ENCODE measurements around the gene SMYD2.

DNA sequence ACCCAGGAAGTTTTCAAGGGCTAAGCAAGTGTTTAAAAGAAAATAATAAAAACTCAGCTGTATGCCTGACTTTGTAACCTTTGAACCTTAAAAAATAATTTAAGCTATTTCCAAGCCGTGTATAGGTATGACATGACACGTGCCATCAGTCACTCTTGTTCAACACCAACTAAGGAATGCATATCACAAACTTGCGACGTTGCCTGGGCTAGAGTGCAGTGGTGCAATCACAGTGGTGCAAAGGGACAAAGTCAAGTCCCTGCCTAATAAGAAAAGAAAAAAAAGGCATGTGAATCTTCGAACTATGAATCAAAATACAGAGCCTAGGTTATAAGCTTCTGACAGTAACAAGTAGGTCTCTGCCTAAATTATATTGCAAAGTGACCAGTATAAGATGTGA lies 79.2 kb downstream of the SMYD2 start:
- no peak for TF ChIP-seq RELA (CRISPR knock-in tag; IDR thresholded peaks at IDR 0.05; ENCODE audit: borderline replicate concordance)
- no peak for TF ChIP-seq FOXP1 (CRISPR knock-in tag; IDR thresholded peaks at IDR 0.05; ENCODE audit: borderline replicate concordance)
- TF ChIP-seq, protein P1, sequence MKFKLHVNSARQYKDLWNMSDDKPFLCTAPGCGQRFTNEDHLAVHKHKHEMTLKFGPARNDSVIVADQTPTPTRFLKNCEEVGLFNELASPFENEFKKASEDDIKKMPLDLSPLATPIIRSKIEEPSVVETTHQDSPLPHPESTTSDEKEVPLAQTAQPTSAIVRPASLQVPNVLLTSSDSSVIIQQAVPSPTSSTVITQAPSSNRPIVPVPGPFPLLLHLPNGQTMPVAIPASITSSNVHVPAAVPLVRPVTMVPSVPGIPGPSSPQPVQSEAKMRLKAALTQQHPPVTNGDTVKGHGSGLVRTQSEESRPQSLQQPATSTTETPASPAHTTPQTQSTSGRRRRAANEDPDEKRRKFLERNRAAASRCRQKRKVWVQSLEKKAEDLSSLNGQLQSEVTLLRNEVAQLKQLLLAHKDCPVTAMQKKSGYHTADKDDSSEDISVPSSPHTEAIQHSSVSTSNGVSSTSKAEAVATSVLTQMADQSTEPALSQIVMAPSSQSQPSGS (CRISPR knock-in tag; IDR thresholded peaks at IDR 0.05; ENCODE audit: borderline replicate concordance, low read depth), result no peak
- no peak for TF ChIP-seq NFE2L1 (CRISPR knock-in tag; IDR thresholded peaks at IDR 0.05)
- TF ChIP-seq, protein P2, sequence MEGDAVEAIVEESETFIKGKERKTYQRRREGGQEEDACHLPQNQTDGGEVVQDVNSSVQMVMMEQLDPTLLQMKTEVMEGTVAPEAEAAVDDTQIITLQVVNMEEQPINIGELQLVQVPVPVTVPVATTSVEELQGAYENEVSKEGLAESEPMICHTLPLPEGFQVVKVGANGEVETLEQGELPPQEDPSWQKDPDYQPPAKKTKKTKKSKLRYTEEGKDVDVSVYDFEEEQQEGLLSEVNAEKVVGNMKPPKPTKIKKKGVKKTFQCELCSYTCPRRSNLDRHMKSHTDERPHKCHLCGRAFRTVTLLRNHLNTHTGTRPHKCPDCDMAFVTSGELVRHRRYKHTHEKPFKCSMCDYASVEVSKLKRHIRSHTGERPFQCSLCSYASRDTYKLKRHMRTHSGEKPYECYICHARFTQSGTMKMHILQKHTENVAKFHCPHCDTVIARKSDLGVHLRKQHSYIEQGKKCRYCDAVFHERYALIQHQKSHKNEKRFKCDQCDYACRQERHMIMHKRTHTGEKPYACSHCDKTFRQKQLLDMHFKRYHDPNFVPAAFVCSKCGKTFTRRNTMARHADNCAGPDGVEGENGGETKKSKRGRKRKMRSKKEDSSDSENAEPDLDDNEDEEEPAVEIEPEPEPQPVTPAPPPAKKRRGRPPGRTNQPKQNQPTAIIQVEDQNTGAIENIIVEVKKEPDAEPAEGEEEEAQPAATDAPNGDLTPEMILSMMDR (IDR thresholded peaks at IDR 0.05), result no peak
- no peak for TF ChIP-seq ATF1 (CRISPR knock-in tag; IDR thresholded peaks at IDR 0.05)
- TF ChIP-seq ESRRA (CRISPR knock-in tag; IDR thresholded peaks at IDR 0.05; ENCODE audit: borderline replicate concordance), result no peak
- TF ChIP-seq, protein P3, sequence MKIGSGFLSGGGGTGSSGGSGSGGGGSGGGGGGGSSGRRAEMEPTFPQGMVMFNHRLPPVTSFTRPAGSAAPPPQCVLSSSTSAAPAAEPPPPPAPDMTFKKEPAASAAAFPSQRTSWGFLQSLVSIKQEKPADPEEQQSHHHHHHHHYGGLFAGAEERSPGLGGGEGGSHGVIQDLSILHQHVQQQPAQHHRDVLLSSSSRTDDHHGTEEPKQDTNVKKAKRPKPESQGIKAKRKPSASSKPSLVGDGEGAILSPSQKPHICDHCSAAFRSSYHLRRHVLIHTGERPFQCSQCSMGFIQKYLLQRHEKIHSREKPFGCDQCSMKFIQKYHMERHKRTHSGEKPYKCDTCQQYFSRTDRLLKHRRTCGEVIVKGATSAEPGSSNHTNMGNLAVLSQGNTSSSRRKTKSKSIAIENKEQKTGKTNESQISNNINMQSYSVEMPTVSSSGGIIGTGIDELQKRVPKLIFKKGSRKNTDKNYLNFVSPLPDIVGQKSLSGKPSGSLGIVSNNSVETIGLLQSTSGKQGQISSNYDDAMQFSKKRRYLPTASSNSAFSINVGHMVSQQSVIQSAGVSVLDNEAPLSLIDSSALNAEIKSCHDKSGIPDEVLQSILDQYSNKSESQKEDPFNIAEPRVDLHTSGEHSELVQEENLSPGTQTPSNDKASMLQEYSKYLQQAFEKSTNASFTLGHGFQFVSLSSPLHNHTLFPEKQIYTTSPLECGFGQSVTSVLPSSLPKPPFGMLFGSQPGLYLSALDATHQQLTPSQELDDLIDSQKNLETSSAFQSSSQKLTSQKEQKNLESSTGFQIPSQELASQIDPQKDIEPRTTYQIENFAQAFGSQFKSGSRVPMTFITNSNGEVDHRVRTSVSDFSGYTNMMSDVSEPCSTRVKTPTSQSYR (CRISPR knock-in tag; IDR thresholded peaks at IDR 0.05), result no peak
- TF ChIP-seq SP1 (CRISPR knock-in tag; conservative IDR thresholded peaks at IDR 0.05), result no peak
- TF ChIP-seq, protein P4, sequence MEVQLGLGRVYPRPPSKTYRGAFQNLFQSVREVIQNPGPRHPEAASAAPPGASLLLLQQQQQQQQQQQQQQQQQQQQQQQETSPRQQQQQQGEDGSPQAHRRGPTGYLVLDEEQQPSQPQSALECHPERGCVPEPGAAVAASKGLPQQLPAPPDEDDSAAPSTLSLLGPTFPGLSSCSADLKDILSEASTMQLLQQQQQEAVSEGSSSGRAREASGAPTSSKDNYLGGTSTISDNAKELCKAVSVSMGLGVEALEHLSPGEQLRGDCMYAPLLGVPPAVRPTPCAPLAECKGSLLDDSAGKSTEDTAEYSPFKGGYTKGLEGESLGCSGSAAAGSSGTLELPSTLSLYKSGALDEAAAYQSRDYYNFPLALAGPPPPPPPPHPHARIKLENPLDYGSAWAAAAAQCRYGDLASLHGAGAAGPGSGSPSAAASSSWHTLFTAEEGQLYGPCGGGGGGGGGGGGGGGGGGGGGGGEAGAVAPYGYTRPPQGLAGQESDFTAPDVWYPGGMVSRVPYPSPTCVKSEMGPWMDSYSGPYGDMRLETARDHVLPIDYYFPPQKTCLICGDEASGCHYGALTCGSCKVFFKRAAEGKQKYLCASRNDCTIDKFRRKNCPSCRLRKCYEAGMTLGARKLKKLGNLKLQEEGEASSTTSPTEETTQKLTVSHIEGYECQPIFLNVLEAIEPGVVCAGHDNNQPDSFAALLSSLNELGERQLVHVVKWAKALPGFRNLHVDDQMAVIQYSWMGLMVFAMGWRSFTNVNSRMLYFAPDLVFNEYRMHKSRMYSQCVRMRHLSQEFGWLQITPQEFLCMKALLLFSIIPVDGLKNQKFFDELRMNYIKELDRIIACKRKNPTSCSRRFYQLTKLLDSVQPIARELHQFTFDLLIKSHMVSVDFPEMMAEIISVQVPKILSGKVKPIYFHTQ (CRISPR knock-in tag; IDR thresholded peaks at IDR 0.05), result no peak
- no peak for TF ChIP-seq TCF7 (CRISPR knock-in tag; IDR thresholded peaks at IDR 0.05; ENCODE audit: low read depth)
- TF ChIP-seq, protein P5, sequence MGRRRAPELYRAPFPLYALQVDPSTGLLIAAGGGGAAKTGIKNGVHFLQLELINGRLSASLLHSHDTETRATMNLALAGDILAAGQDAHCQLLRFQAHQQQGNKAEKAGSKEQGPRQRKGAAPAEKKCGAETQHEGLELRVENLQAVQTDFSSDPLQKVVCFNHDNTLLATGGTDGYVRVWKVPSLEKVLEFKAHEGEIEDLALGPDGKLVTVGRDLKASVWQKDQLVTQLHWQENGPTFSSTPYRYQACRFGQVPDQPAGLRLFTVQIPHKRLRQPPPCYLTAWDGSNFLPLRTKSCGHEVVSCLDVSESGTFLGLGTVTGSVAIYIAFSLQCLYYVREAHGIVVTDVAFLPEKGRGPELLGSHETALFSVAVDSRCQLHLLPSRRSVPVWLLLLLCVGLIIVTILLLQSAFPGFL (CRISPR knock-in tag; IDR thresholded peaks at IDR 0.05; ENCODE audit: borderline replicate concordance), result no peak
- no peak for TF ChIP-seq ZNF317 (CRISPR knock-in tag; IDR thresholded peaks at IDR 0.05; ENCODE audit: borderline replicate concordance, low read depth)
